ENCODE data around the gene C6orf136. TPM values are rescaled to one million over a fixed set of nuclear protein-coding genes. Genes with fewer than 3 reads are reported as not detected.
A peak's percentile ranks its signal among the peaks of the same experiment; 100 is the strongest.

C6orf136 gene
- total and polyA plus RNA-seq, 9 of the 15 experiments (the other 6 are each of a cell fraction or from before 2014, with no cell fraction given): 14.1 to 63.1 (median 18.4) TPM

GRCh38 chr6:30690403-30691207, 43.7 kb downstream of the C6orf136 start, which contains the start of gene NRM (continued):
- no peak for TF ChIP-seq DACH1 (IDR thresholded peaks at IDR 0.05; ENCODE audit: partially characterized antibody)
- peak; percentile 42 for TF ChIP-seq SMARCA4 (IDR thresholded peaks at IDR 0.05)
- TF ChIP-seq POLR2A (conservative IDR thresholded peaks at IDR 0.05): peak; percentile 81

- H3K9me1 ChIP-seq (ENCODE audit: control insufficient read depth, insufficient read depth, low read length): no peaks in the 10 kb centered on the region
- peak overlapping the region; percentile 99 for H2AFZ ChIP-seq (ENCODE audit: low read depth, low read length)
- no peaks in the 10 kb centered on the region for H3K27me3 ChIP-seq (ENCODE audit: control insufficient read depth in 2 of 2, insufficient read depth in 2 of 2, low read length in 2 of 2)
- no peaks in the 10 kb centered on the region for H4K20me1 ChIP-seq (replicated peaks; ENCODE audit: control insufficient read depth, insufficient read depth, low read length)
- FAIRE-seq (peak; percentile 26), DNase-seq (ENCODE audit: extremely low read depth in 1 of 4, low spot score in 3 of 4) (peak in 1 of 4 experiments; percentile 63), ATAC-seq (no peak)
- in situ Hi-C loops (cut with MboI) (no loop called here), intact Hi-C loops (cut with micrococcal nuclease) (no loop called here)
- BruUV-seq (replicated peaks): no TSS peak
- peaks cover 37% of the 10 kb centered on the region for H3K79me2 ChIP-seq (ENCODE audit: control insufficient read depth, insufficient read depth, low read length)
- ChIA-PET POLR2A (interaction anchor here (1.0 to 23.5 kb wide), 6 partner anchors 15 to 79 kb away, joined by 3 to 524 read pairs (median 4); partner anchors contain the start of genes MDC1, MRPS18B and TUBB), CTCF (ENCODE audit: low intra/inter-chr PET ratio) (no interaction called here)
- H3K4me1 ChIP-seq (replicated peaks in 1 of 2; ENCODE audit: control insufficient read depth in 2 of 2, insufficient read depth in 2 of 2, low read length in 2 of 2): peaks cover 30 to 47% of the 10 kb centered on the region in 2 experiments
- peak overlapping the region; percentile 28 to 92 for H3K9ac ChIP-seq (ENCODE audit: insufficient read depth in 1 of 2, low read depth in 2 of 2, low read length in 2 of 2)
- peak overlapping the region; percentile 71 for H3K4me3 ChIP-seq
- no peaks in the 10 kb centered on the region for H3K9me3 ChIP-seq (replicated peaks; ENCODE audit: control insufficient read depth, insufficient read depth, low read depth, low read length)
- H3K27ac ChIP-seq (ENCODE audit: extremely low read depth, low read depth, low read length): peak overlapping the region; percentile 43
- peaks cover 8% of the 10 kb centered on the region; the same call in 2 of the 3 replicates for H3K36me3 ChIP-seq (ENCODE audit: control insufficient read depth, insufficient read depth, low read length)
- H3K4me2 ChIP-seq (ENCODE audit: insufficient read depth, low read length): peak overlapping the region; percentile 95
- WGBS (ENCODE audit: insufficient coverage, low coverage, missing lambda C conversion rate): 3% methylated on average over 8 of the region's 8 CpGs
- TF ChIP-seq THAP12 (CRISPR knock-in tag; IDR thresholded peaks at IDR 0.05) (no peak), CBX3 (IDR thresholded peaks at IDR 0.05; ENCODE audit: borderline replicate concordance in 1 of 2, low read length in 2 of 2) (0 out of 3 replicates have a peak, but pooled peaks of 1 of the 2 experiments have one; percentile 9), DPF2 (IDR thresholded peaks at IDR 0.05) (peak; percentile 53; the same call in 1 of the 2 replicates), THRAP3 (IDR thresholded peaks at IDR 0.05; ENCODE audit: borderline replicate concordance) (0 out of 2 replicates have a peak, but pooled peaks have one; percentile 24), GATA2 (CRISPR knock-in tag; IDR thresholded peaks at IDR 0.05) (0 out of 2 replicates have a peak, but pooled peaks have one; percentile 12), FOXJ2 (tag; IDR thresholded peaks at IDR 0.05) (peak; percentile 93), SMARCA4 (IDR thresholded peaks at IDR 0.05) (0 out of 2 replicates have a peak, but pooled peaks have one; percentile 40), CTCF (IDR thresholded peaks at IDR 0.05 in 2 of 3, conservative IDR thresholded peaks at IDR 0.05 in 1 of 3; ENCODE audit: insufficient read depth in 2 of 3, low read depth in 1 of 3, low read length in 3 of 3) (0 out of 6 replicates have a peak, but pooled peaks of 1 of the 3 experiments have one; percentile 6), U2AF2 (optimal IDR thresholded peaks at IDR 0.05; ENCODE audit: low read depth, low read length) (no peak), FOSL1 (tag; conservative IDR thresholded peaks at IDR 0.05) (0 out of 2 replicates have a peak, but pooled peaks have one; percentile 34), ZKSCAN1 (IDR thresholded peaks at IDR 0.05; ENCODE audit: low read depth, low read length) (peak; percentile 84), HDAC1 (IDR thresholded peaks at IDR 0.05) (0 out of 4 replicates have a peak, but pooled peaks of 1 of the 2 experiments have one; percentile 48), NFIC (IDR thresholded peaks at IDR 0.05) (peak; percentile 29; the same call in 1 of the 2 replicates)
Observed at GRCh38 chr6:30691208-30691847, 44.4 kb downstream of the C6orf136 start.

Measured in K562 (cell line).